Dermis blood vessel endothelial cell (primary cell): ENCODE results near the gene PARD3B. TPM values are rescaled to one million over a fixed set of nuclear protein-coding genes. Genes with fewer than 3 reads are reported as not detected.
A peak's percentile ranks its signal among the peaks of the same experiment; 100 is the strongest.

Source experiments
- DNase-seq: peaks from one replicate; pipeline ENCODE4 v3.0.0; 2010
- total RNA-seq: library from RNA; depleted of rRNA; stranded (reverse); fragments of >200 nt; gene quantifications from 2 replicates; pipeline ENCODE4 v1.2.3, GENCODE V29; 2014

Gene PARD3B
- total RNA-seq, 1 donor from 2014 or later: 13.3 TPM

- no peak for DNase-seq
Measured at GRCh38 chr2:205022841-205023240, 477.6 kb downstream of the PARD3B start.

GRCh38 chr2:205024822-205025518 lies 479.7 kb downstream of the PARD3B start:
- peak; percentile 94 for DNase-seq

GRCh38 chr2:205025580-205026240 lies 480.4 kb downstream of the PARD3B start:
- peak; percentile 16 for DNase-seq

GRCh38 chr2:205030695-205031094 lies 485.4 kb downstream of the PARD3B start:
- no peak for DNase-seq

- peak; percentile 6 for DNase-seq
Measured at GRCh38 chr2:205032093-205032551, 486.8 kb downstream of the PARD3B start.

GRCh38 chr2:205033431-205033830 lies 488.2 kb downstream of the PARD3B start:
- DNase-seq: no peak

- no peak for DNase-seq
Measured at GRCh38 chr2:205034034-205034433, 488.8 kb downstream of the PARD3B start.

GRCh38 chr2:205040323-205040722 lies 495.0 kb downstream of the PARD3B start:
- no peak for DNase-seq

GRCh38 chr2:205041472-205042130 lies 496.3 kb downstream of the PARD3B start:
- DNase-seq: no peak

- no peak for DNase-seq
Measured at GRCh38 chr2:205043285-205043684, 498.0 kb downstream of the PARD3B start.

- DNase-seq: no peak
Measured at GRCh38 chr2:205045706-205046105, 500.4 kb downstream of the PARD3B start.

- DNase-seq: no peak
Measured at GRCh38 chr2:205047273-205047839, 502.1 kb downstream of the PARD3B start.

- DNase-seq: no peak
Measured at GRCh38 chr2:205051417-205051816, 506.1 kb downstream of the PARD3B start.

GRCh38 chr2:205052781-205053180 lies 507.5 kb downstream of the PARD3B start:
- DNase-seq: no peak

- DNase-seq: peak; percentile 2
Measured at GRCh38 chr2:205053827-205054410, 508.6 kb downstream of the PARD3B start.

GRCh38 chr2:205054789-205055188 lies 509.5 kb downstream of the PARD3B start:
- no peak for DNase-seq

- no peak for DNase-seq
Measured at GRCh38 chr2:205055251-205055650, 510.0 kb downstream of the PARD3B start.

- no peak for DNase-seq
Measured at GRCh38 chr2:205056151-205056561, 510.9 kb downstream of the PARD3B start.

GRCh38 chr2:205058409-205058808 lies 513.1 kb downstream of the PARD3B start:
- DNase-seq: no peak

- peak; percentile 30 for DNase-seq
Measured at GRCh38 chr2:205060269-205060668, 515.0 kb downstream of the PARD3B start.

- no peak for DNase-seq
Measured at GRCh38 chr2:205066081-205066480, 520.8 kb downstream of the PARD3B start.

- DNase-seq: no peak
Measured at GRCh38 chr2:205069928-205070327, 524.7 kb downstream of the PARD3B start.

- DNase-seq: no peak
Measured at GRCh38 chr2:205070889-205071288, 525.6 kb downstream of the PARD3B start.
